Measurements from ENCODE around the gene PTPRR. TPM values are rescaled to one million over a fixed set of nuclear protein-coding genes. Genes with fewer than 3 reads are reported as not detected.

Gene PTPRR
- total RNA-seq, 2 experiments from 2014 or later: not detected

- intact Hi-C loops (cut with micrococcal nuclease; ENCODE audit: unreplicated experiment): no loop called here
- no peaks in the 10 kb centered on the region for H3K9me3 ChIP-seq (ENCODE audit: low read length)
- no peak for TF ChIP-seq CTCF (conservative IDR thresholded peaks at IDR 0.05; ENCODE audit: low read length)
- TF ChIP-seq EZH2phosphoT487 (IDR thresholded peaks at IDR 0.05; ENCODE audit: borderline replicate concordance, low read depth, low read length): no peak
- no peak overlapping the region for H3K27ac ChIP-seq (ENCODE audit: low read depth, low read length, poor library complexity, severe bottlenecking)
- H2AFZ ChIP-seq (ENCODE audit: low read length): no peak overlapping the region
- H3K36me3 ChIP-seq (ENCODE audit: insufficient read depth, low read length): no peaks in the 10 kb centered on the region
- no peak for DNase-seq (ENCODE audit: low spot score)
- CTCF ChIA-PET (ENCODE audit: unreplicated experiment): no interaction called here
- no peak overlapping the region for H3K4me2 ChIP-seq (ENCODE audit: low read length)
- no peaks in the 10 kb centered on the region for H3K79me2 ChIP-seq (ENCODE audit: insufficient read depth, low read depth, low read length)
- no peaks in the 10 kb centered on the region for H3K4me1 ChIP-seq (ENCODE audit: insufficient read depth, low read length, poor library complexity, severe bottlenecking)
- H4K20me1 ChIP-seq (ENCODE audit: insufficient read depth, low read length): no peaks in the 10 kb centered on the region
- H3K4me3 ChIP-seq (ENCODE audit: low read depth, low read length, poor library complexity, severe bottlenecking): no peak overlapping the region
- POLR2A ChIA-PET: no interaction called here
- no TSS peak for BruUV-seq (replicated peaks)
- H3K9me2 ChIP-seq (ENCODE audit: insufficient read depth, low read length): no peaks in the 10 kb centered on the region
Observed at GRCh38 chr12:70711831-70712230, 208.7 kb downstream of the PTPRR start.

- Histone ChIP-seq H2AFZ (ENCODE audit: low read length) (no peak overlapping the region), H3K36me3 (ENCODE audit: insufficient read depth, low read length) (no peaks in the 10 kb centered on the region), H3K9me2 (ENCODE audit: insufficient read depth, low read length) (no peaks in the 10 kb centered on the region), H3K4me2 (ENCODE audit: low read length) (no peak overlapping the region), H3K27ac (ENCODE audit: low read depth, low read length, poor library complexity, severe bottlenecking) (no peak overlapping the region), H3K79me2 (ENCODE audit: insufficient read depth, low read depth, low read length) (no peaks in the 10 kb centered on the region), H4K20me1 (ENCODE audit: insufficient read depth, low read length) (no peaks in the 10 kb centered on the region), H3K4me3 (ENCODE audit: low read depth, low read length, poor library complexity, severe bottlenecking) (no peak overlapping the region), H3K4me1 (ENCODE audit: insufficient read depth, low read length, poor library complexity, severe bottlenecking) (no peaks in the 10 kb centered on the region), H3K9me3 (ENCODE audit: low read length) (no peaks in the 10 kb centered on the region)
- CTCF ChIA-PET (ENCODE audit: unreplicated experiment): no interaction called here
- TF ChIP-seq EZH2phosphoT487 (IDR thresholded peaks at IDR 0.05; ENCODE audit: borderline replicate concordance, low read depth, low read length) (no peak), CTCF (conservative IDR thresholded peaks at IDR 0.05; ENCODE audit: low read length) (no peak)
- intact Hi-C loops (cut with micrococcal nuclease; ENCODE audit: unreplicated experiment): no loop called here
- no peak for DNase-seq (ENCODE audit: low spot score)
- no TSS peak for BruUV-seq (replicated peaks)
- POLR2A ChIA-PET: no interaction called here
Observed at GRCh38 chr12:70709022-70709421, 211.5 kb downstream of the PTPRR start.

- CTCF ChIA-PET (ENCODE audit: unreplicated experiment): no interaction called here
Observed at GRCh38 chr12:70706611-70707010, 213.9 kb downstream of the PTPRR start.

More at GRCh38 chr12:70706611-70707010, 213.9 kb downstream of the PTPRR start:
- Histone ChIP-seq H3K79me2 (ENCODE audit: insufficient read depth, low read depth, low read length) (no peaks in the 10 kb centered on the region), H3K4me1 (ENCODE audit: insufficient read depth, low read length, poor library complexity, severe bottlenecking) (no peaks in the 10 kb centered on the region), H3K4me3 (ENCODE audit: low read depth, low read length, poor library complexity, severe bottlenecking) (no peak overlapping the region), H3K9me2 (ENCODE audit: insufficient read depth, low read length) (no peaks in the 10 kb centered on the region), H4K20me1 (ENCODE audit: insufficient read depth, low read length) (no peaks in the 10 kb centered on the region), H3K27ac (ENCODE audit: low read depth, low read length, poor library complexity, severe bottlenecking) (no peak overlapping the region), H3K36me3 (ENCODE audit: insufficient read depth, low read length) (no peaks in the 10 kb centered on the region), H3K4me2 (ENCODE audit: low read length) (no peak overlapping the region), H2AFZ (ENCODE audit: low read length) (no peak overlapping the region), H3K9me3 (ENCODE audit: low read length) (no peaks in the 10 kb centered on the region)
- intact Hi-C loops (cut with micrococcal nuclease; ENCODE audit: unreplicated experiment): no loop called here
- no peak for TF ChIP-seq CTCF (conservative IDR thresholded peaks at IDR 0.05; ENCODE audit: low read length)
- no peak for TF ChIP-seq EZH2phosphoT487 (IDR thresholded peaks at IDR 0.05; ENCODE audit: borderline replicate concordance, low read depth, low read length)
- no peak for DNase-seq (ENCODE audit: low spot score)
- POLR2A ChIA-PET: interaction anchor here (1.4 kb wide), 1 partner anchor 13 kb away, joined by 3 read pairs; no protein-coding TSS in a partner anchor
- no TSS peak for BruUV-seq (replicated peaks)
